ENCODE measurements around the gene BRD2. TPM values are rescaled to one million over a fixed set of nuclear protein-coding genes. Genes with fewer than 3 reads are reported as not detected.

Gene BRD2
- total RNA-seq, 1 experiment from 2014 or later = 222 TPM

GRCh38 chr6:32971581-32972352 is 3.4 kb downstream of the BRD2 start (continued):
- no peak for TF ChIP-seq ATF2 (CRISPR knock-in tag; IDR thresholded peaks at IDR 0.05; ENCODE audit: borderline replicate concordance, low read depth)
- TF ChIP-seq, protein P1, sequence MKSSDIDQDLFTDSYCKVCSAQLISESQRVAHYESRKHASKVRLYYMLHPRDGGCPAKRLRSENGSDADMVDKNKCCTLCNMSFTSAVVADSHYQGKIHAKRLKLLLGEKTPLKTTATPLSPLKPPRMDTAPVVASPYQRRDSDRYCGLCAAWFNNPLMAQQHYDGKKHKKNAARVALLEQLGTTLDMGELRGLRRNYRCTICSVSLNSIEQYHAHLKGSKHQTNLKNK (CRISPR knock-in tag; IDR thresholded peaks at IDR 0.05) = peak; percentile 80

- ATAC-seq = no peak; the same call in 1 of the 2 replicates
- Mint-ChIP-seq H3K4me3 (peak overlapping the region; percentile 98), H3K9me3 (no peaks in the 10 kb centered on the region), H3K27ac (peak overlapping the region; percentile 100), H3K27me3 (ENCODE audit: low read depth) (peaks cover 4% of the 10 kb centered on the region; the same call in 1 of the 2 replicates), H3K36me3 (peaks cover 75% of the 10 kb centered on the region), H3K4me1 (peaks cover 33% of the 10 kb centered on the region)
- CTCF ChIA-PET = interaction anchor here (0.7 to 11.8 kb wide), 17 partner anchors 8 to 305 kb away, joined by 3 to 205 read pairs (median 4); partner anchors contain the start of genes B3GALT4, HLA-DMA, PSMB9 and TAP1
- DNase-seq (ENCODE audit: low spot score) = peak; percentile 28
- POLR2A ChIA-PET = interaction anchor here (0.6 to 7.0 kb wide), 37 partner anchors 9 to 1264 kb away, joined by 3 to 146 read pairs (median 5); partner anchors contain the start of genes B3GALT4, CUTA, HLA-DMA and HLA-DMB
- TF ChIP-seq EMX1 (CRISPR knock-in tag; IDR thresholded peaks at IDR 0.05) (no peak), AFF4 (CRISPR knock-in tag; IDR thresholded peaks at IDR 0.05; ENCODE audit: borderline replicate concordance) (0 out of 2 replicates have a peak, but pooled peaks have one; percentile 67), ZNF281 (CRISPR knock-in tag; IDR thresholded peaks at IDR 0.05) (no peak), ETV6 (CRISPR knock-in tag; IDR thresholded peaks at IDR 0.05) (peak; percentile 83), HMGXB4 (CRISPR knock-in tag; IDR thresholded peaks at IDR 0.05) (peak; percentile 72; the same call in 1 of the 2 replicates), NR1H2 (CRISPR knock-in tag; IDR thresholded peaks at IDR 0.05) (no peak), SMAD4 (CRISPR knock-in tag; IDR thresholded peaks at IDR 0.05) (peak; percentile 77; the same call in 1 of the 2 replicates), ZNF425 (CRISPR knock-in tag; conservative IDR thresholded peaks at IDR 0.05) (no peak), JUN (CRISPR knock-in tag; IDR thresholded peaks at IDR 0.05) (peak; percentile 71; the same call in 1 of the 2 replicates), MYBL2 (CRISPR knock-in tag; IDR thresholded peaks at IDR 0.05) (peak; percentile 17; the same call in 1 of the 2 replicates)
- TF ChIP-seq, protein P2, sequence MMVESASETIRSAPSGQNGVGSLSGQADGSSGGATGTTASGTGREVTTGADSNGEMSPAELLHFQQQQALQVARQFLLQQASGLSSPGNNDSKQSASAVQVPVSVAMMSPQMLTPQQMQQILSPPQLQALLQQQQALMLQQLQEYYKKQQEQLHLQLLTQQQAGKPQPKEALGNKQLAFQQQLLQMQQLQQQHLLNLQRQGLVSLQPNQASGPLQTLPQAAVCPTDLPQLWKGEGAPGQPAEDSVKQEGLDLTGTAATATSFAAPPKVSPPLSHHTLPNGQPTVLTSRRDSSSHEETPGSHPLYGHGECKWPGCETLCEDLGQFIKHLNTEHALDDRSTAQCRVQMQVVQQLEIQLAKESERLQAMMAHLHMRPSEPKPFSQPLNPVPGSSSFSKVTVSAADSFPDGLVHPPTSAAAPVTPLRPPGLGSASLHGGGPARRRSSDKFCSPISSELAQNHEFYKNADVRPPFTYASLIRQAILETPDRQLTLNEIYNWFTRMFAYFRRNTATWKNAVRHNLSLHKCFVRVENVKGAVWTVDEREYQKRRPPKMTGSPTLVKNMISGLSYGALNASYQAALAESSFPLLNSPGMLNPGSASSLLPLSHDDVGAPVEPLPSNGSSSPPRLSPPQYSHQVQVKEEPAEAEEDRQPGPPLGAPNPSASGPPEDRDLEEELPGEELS (CRISPR knock-in tag; IDR thresholded peaks at IDR 0.05) = peak; percentile 41; the same call in 1 of the 2 replicates
- TF ChIP-seq, protein P3, sequence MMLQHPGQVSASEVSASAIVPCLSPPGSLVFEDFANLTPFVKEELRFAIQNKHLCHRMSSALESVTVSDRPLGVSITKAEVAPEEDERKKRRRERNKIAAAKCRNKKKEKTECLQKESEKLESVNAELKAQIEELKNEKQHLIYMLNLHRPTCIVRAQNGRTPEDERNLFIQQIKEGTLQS (CRISPR knock-in tag; conservative IDR thresholded peaks at IDR 0.05) = no peak
- TF ChIP-seq, protein P4, sequence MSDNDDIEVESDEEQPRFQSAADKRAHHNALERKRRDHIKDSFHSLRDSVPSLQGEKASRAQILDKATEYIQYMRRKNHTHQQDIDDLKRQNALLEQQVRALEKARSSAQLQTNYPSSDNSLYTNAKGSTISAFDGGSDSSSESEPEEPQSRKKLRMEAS (CRISPR knock-in tag; IDR thresholded peaks at IDR 0.05) = peak; percentile 19; the same call in 1 of the 2 replicates
These were observed 4.2 kb downstream of the BRD2 start for GRCh38 chr6:32972353-32973143.

All from WTC11 (cell line).